GM18526 (cell line): ENCODE measurements around the gene DNAJB12.

Experiments used
- POLR2A ChIP-seq: IDR thresholded peaks from 3 replicates; pipeline ENCODE4 v1.6.1; 2011; ENCODE audit not compliant: insufficient read length; ENCODE audit errors: extremely low read depth

DNAJB12 gene

DNA sequence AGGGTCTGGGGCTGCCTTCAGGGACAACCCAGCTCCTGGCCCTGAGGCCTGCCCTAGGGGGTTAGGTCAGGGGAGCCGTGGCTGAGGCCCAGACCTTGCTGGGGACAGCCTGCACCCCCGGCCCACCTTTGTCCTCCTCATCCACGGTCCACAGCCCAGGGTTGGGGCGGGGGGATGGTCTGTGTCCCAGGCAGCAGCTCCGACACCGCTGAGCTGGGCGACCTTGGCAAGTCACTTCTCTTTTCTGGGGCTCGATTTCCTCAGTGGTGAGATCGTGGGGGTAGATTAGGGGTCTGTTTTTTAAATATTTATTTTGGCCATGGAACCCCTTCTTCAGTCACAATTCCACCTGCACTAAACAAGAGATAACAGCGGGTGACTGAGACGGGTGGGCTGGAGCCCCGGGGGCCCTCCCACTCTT lies 30.9 kb downstream of the DNAJB12 start:
- no peak for TF ChIP-seq POLR2A

GRCh38 chr10:72323108-72323749 lies 31.5 kb downstream of the DNAJB12 start:
- TF ChIP-seq POLR2A: no peak

DNA sequence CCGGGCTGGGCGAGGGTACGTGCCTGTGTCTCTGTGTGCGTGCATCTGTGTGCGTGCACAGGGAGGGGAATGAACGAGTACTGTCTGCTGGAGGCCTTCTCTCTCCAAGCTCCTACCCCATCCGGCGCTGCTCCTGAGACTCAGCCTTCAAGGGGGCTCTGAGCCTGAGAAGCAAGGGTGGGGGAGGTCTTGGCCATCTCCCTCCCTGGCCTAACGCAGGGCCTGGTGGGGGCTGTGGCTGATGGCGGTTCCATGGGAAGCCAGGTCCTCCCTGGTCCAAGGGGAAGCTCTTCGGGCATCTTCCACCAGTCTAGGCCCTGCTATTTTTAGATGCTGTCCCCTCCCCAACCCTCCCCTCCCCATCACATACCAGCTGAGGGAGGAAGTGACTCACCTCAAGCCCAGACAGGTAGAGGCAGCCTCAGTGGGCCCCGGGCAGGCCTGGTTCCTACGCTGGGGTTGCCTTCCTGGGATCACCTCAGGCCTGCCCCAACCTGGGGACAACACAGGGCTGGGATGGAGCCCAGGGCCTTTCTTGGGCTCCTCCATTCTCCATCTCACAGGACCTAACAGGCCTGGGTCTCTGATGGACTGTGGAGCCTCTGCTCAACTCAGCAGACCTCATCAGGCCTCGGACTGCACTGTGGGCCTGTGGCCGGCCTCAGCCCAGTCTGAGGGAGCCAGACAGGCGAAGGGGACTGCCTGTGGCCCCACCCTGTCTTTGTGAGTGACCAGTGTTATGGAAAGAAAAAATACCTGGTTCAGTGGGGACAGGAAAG lies 32.2 kb downstream of the DNAJB12 start:
- no peak for TF ChIP-seq POLR2A

GRCh38 chr10:72322030-72322279 lies 32.8 kb downstream of the DNAJB12 start:
- no peak for TF ChIP-seq POLR2A

DNA sequence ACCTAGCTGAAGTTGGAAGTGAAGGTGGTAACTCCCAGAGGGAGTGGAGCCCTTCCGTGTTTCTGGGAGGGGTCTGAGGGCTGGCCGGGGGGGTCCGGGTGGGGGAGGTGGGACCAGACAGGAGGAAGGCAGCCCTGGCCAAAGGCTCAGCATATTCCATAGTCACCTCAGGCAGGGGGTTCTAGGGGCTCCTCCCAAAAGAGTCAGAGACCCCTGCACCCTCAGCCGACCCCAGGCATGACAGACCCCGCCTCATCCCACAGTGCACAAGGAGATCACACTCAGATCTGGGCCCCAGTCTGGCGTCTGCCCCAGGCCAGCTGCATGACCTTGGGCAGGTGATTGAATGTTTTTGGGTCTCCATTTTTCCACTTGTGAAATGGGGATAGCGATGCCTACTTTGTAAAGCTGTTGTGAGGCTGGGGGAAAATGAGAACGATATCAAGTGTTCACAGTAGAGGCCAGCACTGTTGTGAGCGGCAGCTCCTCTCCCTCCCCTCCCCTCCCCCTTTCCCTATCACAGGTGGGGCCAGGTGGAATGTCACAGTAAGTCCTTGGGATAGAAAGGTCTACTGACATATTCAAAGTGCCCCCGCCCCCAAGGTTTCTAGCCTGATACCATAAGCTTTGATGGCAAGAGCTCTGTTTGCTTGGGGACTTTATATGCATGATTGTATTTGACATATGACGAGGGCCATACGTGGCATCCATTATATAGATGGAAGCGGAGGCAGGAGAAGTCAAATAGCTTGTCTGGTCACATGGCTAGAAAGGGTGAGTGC lies 33.3 kb downstream of the DNAJB12 start:
- no peak for TF ChIP-seq POLR2A

DNA sequence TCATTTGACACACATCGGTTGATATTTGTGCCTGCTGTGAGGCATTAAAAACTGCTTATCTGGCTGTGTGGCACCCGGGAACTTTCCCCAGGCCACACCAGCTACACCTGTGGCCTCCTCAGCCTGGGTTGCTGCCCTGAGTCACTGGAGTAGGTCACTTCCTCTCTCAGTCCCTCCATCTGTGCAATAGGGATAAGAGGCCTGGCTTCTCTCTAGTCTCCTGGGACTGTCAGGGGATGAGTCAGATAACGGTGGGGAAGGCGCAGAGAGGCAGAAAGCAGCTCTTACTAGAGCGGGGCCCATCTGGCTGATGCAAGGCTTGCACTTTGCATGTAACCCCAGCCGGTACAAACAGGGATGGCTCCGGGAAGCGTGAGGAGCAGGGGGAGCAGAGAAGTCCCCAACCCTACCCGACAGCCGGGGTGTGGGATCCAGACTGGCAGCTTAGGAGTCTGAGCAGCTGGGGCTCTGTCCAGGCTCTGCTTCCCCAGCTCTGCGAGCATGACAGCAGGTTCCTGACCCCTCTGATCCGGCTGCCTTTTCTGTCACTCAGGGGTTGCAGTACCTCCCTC lies 34.0 kb downstream of the DNAJB12 start:
- TF ChIP-seq POLR2A: peak; percentile 79

DNA sequence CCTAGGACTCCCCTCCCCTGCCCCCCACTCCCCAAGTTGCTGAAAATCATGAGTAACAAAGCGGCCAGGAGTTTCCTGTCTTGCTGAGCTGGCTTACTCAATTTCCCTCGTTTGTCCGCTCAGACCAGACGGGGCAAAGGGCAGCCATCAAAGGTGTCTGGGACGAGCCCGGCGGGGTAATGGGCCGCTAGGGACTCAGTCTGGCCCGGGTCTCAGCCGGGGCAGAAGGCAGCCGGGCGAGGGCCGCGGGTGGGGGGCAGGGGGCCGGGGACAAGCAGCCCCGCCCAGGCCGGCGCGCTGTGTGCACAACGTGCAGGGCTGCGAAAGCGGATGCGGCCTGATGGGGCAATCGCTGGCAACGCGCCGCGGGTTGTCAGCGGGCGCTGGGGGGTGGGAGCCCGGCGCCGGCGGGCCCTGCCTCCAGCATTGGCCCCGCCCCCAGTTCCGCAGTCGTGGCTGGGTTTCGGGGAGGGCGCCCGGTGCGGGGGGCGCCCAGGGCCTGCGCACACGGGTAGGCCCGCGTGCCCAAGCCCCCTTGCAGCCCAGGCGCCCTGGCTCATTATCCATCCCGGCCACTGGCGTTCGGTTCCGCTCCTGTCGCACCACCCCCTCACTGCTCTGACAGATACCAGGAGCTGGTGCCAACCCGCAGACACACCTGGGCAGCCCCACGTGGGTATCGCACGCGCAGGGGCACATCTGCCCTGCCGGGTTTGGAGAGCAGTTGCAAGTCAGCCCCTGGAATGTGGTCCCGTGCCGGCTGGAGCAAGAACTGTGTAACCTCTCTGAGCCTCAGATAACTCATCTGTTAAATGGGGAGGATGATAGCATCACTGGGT lies 35.1 kb downstream of the DNAJB12 start:
- TF ChIP-seq POLR2A: peak; percentile 56

GRCh38 chr10:72318418-72319262 lies 36.1 kb downstream of the DNAJB12 start:
- no peak for TF ChIP-seq POLR2A

GRCh38 chr10:72316748-72317435 lies 37.8 kb downstream of the DNAJB12 start:
- no peak for TF ChIP-seq POLR2A

- no peak for TF ChIP-seq POLR2A
Observed at GRCh38 chr10:72316386-72316700, 38.4 kb downstream of the DNAJB12 start.

DNA sequence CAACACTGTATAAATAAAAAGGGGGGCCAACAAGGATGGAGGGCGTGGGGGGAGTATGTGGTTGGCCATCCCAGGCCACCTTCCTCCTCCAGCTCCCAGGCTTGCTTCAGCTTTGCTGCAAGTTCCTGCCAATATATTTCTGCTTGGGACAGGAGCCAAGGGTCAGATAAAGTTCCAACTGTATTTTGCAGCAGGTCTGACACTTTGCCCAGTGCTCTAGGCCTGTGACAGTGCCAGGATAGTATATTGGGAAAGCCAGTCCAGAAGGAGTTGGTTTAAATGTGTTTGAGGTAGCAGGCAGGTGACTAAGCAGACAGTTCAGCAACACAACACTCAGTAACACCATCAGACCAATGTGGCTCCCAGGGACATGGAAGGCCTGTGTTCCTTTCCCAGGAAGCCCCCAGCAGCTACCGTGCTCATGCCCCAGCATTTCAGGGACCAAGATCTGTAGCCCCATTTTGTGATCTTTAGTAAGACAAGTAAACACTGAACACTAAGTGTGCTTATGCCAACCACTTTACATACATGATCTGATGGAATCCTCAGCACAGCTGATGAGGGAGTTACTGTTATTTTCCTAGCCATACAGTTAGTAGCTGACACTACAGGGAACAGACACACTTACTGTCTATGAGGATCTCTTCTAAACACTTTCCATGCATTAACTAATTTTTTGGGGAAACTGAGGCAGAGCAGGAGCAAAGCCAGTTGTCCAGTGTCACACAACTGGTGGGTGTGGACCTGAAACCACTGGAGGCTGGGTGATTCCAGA lies 38.9 kb downstream of the DNAJB12 start:
- TF ChIP-seq POLR2A: no peak

DNA sequence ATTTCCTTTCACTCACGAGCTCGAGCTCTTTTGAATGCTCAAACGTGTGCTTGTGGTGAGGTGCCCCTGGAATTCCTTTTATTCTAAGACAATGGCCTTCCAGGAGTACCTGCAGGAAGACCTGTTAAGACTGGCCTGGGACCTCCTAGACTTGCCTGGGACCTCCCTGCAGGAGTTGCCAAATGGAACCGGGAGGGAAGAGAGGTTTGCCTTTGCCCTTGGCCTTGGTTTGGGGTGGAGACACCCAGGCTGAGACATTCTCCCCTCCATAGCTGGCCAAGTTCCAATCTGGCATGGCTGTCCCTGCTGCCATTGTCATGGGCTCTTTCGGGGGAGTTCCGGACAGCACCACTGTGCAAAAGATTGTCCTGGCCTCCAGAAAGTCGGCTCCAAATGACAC lies 39.7 kb downstream of the DNAJB12 start:
- no peak for TF ChIP-seq POLR2A

DNA sequence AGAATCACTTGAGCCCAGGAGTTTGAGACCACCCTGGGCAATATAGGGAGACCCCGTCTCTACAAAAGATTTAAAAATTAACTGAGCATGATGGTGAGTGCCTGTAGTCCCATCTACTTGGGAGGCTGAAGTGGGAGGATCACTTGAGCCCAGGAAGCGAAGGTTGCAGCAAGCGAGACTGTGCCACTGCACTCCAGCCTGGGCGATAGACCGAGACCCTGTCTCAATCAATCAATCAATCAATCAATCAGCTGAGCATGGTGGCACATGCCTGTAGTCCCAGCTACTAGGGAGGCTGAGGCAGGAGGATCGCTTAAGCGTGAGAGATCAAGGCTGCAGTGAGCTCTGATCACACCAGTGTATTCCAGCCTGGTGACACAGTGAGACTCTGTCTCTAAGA lies 40.5 kb downstream of the DNAJB12 start:
- TF ChIP-seq POLR2A: no peak

- no peak for TF ChIP-seq POLR2A
Observed at GRCh38 chr10:72312865-72313391, 41.8 kb downstream of the DNAJB12 start.
